ENCODE data around the gene AZU1.
A peak's percentile ranks its signal among the peaks of the same experiment; 100 is the strongest.

Gene AZU1

DNA sequence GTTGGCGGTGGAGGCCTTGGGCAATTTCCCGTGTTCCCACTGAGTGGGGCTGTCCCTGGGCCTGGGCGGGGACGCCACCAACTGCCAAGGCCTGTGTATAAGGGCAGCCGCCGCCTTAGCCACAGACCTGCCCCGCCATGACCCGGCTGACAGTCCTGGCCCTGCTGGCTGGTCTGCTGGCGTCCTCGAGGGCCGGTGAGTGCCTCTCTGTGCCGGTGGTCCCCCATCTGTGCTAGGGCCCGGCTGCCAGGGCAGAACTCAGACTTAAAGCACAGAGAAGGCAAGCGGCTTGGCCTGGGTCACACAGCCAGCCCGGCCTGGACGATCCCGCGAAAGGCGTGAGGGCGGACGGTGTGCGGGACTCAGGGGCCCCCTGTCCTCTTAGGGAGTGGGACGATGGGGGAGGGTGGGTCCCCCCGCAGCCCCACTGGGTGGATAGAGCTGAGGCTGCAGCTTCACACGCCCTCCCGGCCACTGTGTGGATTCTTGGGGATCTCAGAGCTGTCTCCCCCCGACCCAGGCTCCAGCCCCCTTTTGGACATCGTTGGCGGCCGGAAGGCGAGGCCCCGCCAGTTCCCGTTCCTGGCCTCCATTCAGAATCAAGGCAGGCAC lies at the start of gene AZU1:
AZU1 (plus strand) TSS at position 128 of the 612 bp plus-strand sequence; CDS start at position 138, 10 bp downstream.
- DNase-seq: no peak

DNA sequence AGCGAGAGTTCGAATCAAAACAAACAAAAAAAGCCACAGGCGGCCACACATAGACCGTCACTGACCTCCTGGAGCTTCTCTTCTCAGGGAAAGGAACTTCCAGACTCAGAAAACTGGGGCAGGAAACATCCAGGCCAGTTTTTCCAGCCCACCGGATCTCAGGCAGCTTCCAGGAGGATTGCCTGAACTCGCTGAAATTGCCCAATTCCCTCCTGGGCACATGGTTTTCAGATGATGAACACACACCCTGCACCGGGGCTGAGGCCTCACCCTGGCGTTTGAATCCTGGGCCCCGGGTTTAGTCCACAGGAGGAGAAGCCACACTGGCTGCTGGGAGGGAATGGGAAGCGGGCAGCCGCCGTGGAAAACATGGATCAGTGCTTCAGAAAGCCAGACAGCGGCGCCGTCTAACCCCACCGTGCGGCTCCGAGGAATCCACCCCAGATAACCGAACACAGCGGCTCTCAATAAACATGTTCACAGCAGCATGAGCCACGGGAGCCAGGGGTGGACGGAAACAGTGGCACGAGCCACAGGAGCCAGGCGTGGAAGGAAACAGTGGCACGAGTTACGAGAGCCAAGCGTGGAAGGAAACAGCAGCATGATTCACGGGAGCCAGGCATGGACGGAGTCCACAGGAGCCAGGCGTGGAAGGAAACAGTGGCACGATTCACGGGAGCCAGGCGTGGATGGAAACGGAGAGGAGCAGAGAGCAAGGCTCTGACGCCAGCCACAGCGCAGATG lies 48.6 kb upstream of the AZU1 start:
- DNase-seq: no peak

DNA sequence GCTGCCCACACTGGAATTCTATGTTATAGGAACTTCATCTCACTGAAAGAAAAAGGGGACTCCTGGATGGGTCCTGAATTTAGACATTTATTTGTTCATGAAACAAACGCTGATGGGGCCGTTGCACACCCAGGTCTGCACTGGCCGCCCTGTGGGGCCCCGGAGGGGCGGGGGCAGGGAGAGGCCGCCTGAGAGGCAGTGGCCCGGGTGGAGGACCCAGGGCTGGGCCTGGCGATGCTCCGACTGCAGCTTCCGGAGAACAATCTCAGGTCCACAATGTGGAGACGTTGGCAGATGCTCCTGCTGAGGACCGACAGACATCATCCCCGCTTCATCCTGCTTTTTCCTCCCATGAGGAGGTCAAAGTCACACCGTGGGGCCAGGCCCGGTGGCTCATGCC lies 46.7 kb upstream of the AZU1 start:
- DNase-seq: no peak

DNA sequence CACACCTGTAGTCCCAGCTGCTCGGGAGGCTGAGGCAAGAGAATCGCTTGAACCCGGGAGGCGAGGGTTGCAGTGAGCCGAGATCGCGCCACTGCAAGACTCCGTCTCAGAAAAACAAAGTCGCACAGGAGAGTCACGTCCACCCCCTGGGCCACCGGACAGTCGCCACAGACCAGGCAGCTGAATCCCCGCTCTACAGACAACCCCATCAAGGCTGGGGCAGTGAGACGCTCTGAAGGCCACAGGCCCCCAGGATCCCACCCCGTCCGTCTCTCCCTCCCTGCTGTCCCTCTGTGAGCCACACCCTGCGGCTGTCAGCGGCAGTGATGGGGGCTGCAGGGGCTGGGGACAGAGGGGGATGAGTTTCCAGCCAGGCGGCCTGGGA lies 45.8 kb upstream of the AZU1 start:
- DNase-seq: no peak

DNA sequence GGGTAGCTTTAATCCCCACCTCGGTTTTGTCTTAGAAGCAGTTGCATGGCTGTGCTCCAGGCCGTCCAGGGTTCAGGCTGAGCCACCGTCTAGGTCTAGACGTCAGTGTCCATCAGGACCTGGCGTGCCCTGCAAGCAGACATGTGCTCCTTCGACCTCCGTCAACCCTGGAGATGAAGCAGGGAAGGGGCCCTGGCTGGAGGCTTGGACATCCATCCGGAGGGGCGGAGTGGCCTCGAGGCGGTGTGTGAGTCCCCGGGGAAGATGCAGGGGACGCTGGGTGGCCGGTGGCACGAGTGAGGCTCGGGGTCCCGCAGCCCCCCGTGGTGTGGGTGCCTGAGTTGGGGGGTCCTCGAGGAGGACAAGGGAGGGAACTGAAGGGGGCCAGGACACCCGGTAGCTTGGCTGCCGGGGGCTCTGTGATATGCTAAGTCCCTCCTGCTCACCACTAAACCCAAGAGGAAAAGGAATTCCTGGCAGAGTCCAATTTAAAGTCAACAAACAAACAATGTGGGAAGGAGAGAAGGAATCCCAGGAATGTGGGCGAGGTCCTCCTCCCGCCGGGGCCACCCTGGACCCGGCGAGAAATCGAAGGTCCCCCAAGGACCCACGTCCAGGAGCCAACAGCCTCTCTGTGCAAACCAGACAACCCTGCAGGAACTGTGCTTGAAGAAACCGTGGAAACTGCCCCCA lies 45.3 kb upstream of the AZU1 start:
- DNase-seq: no peak

DNA sequence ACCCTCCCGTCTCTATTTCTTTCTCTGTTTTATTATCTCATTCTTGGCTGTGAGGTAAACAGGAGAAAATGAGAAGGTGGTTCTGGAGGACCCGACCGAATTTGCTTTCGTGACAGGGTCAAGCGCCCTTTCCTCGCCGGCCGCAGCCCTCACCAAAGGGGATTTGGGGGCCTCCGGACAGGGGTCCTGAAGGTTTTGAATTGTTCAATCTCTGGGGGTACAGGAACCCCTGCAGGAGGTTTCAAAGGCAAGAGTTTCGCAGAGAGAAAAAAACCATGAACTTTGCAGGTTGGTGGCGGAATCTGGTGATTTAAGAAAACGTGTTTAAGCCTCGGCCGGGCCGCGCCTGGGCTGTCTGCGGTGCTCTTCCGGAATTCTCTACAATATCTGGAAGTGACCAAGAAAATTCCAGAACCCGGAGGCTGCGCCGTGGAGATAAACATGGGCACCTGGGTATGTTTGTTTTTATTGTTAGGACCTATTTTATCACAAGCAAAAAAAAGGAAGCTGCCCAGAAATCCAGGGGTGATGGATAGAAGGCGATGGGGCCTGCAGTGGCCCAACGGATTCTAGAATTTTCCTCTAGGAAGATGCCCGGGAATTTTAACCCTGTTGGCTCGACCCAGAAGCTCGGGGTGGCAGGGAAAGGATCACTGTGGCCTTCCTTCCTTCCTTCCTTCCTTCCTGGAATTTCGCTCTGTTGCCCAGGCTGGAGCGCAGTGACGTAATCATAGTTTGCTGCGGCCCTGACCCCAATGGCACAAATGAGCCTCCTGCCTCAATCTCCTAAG lies 44.6 kb upstream of the AZU1 start:
- no peak for DNase-seq

GRCh38 chr19:784541-784940 lies 43.1 kb upstream of the AZU1 start:
- no peak for DNase-seq

DNA sequence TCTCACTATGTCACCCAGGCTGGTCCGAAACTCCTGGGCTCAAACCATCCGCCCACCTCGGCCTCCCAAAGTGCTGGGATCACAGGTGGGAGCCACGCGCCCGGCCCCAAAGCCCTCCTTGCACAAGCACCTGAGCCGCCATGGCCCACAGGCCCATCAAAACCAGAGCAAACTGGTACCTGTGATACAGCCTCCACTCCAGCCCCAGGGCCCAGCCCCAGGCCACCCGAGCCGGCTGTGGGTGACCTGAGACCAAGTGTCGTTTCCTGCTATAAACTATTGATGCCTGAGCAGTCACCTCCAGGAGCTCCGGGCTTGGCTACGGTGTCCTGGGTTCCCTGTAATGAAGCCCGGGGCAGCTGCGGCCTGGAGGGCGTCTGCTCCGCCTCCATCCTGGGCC lies 40.1 kb upstream of the AZU1 start:
- DNase-seq: no peak

- no peak for DNase-seq
Measured at GRCh38 chr19:788686-788982, 39.0 kb upstream of the AZU1 start.

DNA sequence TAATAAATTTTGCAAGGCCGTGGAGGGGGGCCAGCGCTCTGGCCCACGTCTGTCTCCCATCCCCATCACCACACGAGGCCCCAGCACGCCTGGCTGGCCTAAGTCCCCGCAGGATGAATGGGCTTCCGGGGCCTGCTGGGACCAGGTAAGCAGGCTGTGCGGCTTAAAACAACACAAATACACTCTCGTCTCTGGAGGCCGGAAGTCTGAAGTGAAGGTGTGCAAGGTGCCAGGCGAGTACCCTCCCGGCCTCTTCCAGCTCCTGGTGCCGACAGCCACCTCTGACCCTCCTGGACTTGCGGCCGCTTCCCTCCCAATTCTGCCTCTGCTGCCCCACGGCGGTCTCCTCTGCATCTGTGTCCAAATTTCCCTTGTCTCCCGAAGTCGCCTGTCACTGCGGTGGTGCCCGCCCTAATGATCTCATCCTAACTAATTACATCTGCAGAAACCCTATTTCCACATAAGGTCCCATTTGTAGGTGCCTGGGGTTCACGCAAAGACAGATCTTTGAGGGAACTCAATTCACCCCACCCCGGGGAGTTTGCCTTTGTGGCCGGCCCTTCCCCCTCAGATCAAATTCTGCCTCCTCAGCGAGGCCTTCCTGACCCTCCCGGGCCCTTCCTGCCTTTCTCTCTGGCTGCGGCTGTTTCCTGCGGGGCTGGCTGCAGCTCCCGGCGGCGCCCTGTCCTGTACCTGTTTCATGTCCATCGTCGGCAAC lies 38.5 kb upstream of the AZU1 start:
- DNase-seq: no peak

- DNase-seq: no peak
Measured at GRCh38 chr19:789701-790060, 38.0 kb upstream of the AZU1 start.

DNA sequence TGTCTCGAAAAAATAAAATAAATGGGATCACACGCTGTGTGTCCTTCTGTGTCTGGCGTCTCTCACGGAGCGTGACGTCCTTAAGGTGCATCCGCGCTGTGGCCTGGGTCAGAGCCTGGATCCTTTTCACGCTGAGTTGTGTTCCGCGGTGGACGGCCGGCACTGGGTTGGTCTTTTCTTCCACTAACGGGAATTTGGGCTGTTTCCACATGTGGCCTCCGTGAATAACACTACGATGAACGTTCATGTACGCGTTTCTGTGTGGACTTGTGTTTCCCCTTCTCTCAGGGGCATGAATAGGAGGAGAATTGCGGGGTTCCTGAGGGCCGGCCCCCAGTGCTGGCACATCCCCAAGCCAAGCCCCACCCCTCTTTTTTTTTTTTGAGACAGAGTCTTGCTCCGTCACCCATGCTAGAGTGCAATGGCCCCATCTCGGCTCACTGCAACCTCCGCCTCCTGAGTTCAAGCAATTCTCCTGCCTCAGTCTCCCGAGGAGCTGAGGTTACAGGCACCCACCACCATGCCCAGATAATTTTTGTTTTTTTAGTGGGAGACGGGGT lies 36.5 kb upstream of the AZU1 start:
- no peak for DNase-seq

DNA sequence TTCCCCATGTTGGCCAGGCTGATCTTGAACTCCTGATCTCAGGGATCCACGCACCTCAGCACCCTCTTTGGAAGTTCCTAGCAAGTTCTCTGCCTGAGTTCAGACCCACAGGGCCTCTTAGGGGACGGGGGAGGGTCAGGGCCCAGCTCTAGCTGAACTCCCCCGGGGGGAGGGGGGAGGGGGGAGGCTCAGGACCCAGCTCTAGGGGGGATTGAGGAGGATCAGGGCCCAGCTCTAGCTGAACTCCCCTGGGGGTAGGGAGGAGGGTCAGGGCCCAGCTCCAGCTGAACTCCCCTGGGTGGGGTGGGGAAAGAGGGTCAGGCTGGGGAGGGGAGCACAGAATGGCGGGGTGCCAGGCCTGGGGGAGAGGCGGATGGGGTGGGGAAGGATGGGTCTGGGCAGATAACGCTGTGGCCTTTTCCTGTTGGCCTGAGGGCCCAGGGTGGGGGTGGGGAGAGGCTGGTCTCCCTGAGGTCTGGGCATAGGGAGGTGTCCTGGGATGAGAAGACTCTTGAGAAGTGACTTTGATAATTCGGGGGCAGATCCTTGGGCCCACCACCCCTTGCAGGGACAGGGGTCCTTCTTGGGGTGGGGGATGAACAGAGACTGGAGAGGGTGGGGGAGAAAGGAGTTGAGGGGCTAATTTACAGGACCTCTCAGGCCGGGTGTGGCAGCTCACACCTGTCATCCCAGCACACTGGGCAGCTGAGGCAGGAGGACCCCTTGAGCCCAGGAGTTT lies 35.9 kb upstream of the AZU1 start:
- no peak for DNase-seq

DNA sequence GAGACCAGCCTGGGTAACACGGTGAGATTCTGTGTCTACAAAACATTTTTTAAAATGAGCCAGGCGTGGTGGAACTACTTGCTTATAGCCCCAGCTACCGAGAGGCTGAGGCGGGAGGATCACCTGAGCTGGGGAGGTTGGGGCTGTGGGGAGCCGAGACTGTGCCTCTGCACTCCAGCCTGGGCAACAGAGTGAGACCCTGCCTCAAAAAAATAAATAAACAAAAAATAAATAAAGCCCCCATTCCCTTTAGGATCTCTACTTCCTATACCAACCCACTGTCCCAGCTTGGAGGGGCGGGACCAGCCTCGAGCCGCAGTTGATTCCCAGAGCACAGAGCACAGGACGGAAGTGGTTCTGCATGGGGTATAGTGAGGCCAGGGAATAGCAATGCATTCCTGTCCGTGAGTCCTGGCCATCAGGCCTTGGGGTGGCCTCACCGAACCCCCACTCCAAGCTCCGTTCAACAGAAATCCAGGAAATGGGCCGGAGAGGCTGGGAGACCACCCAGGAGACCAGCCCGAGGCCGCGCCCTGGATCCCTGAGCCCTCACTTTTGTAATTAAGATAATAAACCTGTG lies 35.2 kb upstream of the AZU1 start:
- no peak for DNase-seq

- no peak for DNase-seq
Measured at GRCh38 chr19:793806-794205, 33.8 kb upstream of the AZU1 start.

DNA sequence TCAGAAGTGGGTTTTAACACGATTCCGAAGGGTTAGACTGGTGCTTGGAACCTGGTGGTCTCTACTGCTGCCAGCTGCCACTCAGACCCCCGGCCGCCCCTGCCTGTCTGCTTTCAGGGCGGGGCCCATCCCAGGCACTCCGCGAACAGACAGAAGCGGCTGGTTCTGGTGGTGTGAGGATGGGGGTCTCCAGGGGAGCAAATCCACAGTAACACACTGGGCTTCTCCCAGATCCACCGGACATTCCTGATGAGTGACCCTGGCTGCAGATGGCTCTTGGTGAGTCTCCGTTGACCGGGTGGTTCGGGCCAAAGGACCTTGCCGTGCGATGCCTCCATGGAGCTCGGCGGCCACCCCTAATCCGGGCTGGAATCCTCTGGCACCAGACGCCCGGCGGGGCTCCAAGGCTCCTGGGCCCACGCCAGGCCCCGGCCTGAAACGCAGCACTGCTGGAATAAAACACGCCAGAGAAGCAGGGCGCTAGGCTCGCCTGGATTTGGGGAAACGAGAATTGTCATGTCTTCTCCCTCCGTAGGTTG lies 32.5 kb upstream of the AZU1 start:
- no peak for DNase-seq

DNA sequence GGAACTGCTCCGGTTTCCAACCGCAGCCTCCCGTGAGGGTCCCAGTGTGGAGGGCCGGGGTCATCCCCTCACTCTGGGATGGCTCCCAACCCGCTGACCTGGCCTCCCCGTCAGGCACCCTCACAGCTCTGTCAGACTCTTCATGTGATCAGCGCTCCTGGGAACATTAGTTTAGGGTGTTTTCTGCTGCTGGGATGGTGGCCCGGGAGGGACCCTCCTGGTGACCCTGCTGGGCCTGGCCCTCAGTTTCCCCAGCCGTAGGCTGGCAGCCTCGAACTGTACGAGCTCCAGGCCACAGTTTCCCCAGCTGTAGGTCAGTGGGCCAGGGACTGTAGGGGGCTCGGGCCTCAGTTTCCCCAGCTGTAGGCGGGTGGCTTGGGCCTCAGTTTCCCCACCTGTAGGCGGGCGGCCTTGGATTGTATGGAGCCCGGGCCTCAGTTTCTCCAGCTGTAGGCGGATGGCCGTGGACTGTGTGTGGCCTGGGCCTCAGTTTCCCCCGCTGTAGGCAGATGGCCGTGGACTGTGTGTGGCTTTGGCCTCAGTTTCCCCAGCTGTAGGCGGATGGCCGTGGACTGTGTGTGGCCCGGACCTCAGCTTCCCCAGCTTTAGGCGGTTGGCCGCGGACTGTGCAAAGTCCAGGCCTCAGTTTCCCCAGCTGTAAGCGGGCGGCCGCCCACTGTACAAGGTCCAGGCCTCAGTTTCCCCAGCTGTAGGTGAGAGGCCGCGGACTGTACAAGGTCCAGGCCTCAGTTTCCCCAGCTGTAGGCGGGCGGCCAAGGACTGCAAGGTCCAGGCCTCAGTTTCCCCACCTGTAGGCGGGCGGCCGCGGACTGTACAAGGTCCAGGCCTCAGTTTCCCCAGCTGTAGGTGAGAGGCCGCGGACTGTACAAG lies 31.7 kb upstream of the AZU1 start:
- DNase-seq: no peak

DNA sequence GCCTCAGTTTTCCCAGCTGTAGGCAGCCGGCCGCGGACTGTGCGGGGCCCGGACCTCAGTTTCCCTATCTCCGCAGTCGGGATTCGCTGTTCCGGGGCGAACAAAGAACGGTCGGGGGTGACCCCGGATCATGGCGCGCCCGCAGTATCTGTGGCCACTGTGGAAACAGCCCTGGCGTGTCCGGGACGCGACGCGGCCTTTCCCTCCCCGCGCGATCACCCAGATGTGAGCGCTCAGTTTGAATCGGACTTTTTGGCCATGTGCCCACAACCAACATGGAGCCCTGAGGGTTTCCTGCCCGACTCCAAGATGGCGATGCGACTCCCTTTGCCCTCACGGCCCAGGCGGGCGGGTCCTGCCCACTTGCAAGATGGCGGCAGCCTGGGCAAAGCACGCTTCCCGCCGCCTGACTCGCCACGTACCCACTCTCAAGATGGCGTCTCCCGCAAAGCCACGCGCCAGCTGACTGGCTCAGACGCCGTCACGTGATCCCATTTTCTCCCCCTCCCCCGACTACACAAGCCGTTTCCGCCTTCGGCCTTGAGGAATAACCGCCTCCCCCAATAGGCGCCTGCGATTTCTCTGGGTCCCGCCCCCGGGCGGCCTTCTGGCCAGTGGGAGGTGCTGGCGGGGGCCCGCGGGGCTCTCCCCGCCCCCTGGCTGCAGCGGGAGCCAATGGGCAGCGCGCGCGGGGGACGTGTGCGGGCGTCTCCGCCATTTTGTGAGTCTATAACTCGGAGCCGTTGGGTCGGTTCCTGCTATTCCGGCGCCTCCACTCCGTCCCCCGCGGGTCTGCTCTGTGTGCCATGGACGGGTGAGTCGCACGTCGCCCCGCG lies 30.7 kb upstream of the AZU1 start, which contains the start of gene PTBP1:
PTBP1 (plus strand) TSS at position 761 of the 836 bp plus-strand sequence; CDS start at position 807, 46 bp downstream.
- DNase-seq: peak; percentile 97
